Sigmoid colon (tissue), 3 donors: Measurements from ENCODE around the gene ASPG.

Experiments used
- CTCF ChIP-seq, 4 experiments: fragments of 450-650 bp in 3 of 4; fragments of 200-600 bp in 1 of 4; IDR thresholded peaks; one replicate each; pipeline ENCODE4 v1.5.1; 2016 to 2019; ENCODE audit warnings: antibody characterized with exemption in 4 of 4, mild to moderate bottlenecking in 3 of 4, moderate library complexity in 2 of 4
- POLR2A ChIP-seq, 2 donors: fragments of 450-650 bp; IDR thresholded peaks; one replicate each; pipeline ENCODE4 v1.6.1; 2016; ENCODE audit warnings: antibody characterized with exemption in 2 of 2, mild to moderate bottlenecking in 2 of 2, moderate library complexity in 2 of 2

- TF ChIP-seq CTCF (IDR thresholded peaks at IDR 0.05) (no peak), POLR2A (IDR thresholded peaks at IDR 0.05) (no peak)
These were observed 46.6 kb downstream of the ASPG start for GRCh38 chr14:104131968-104132732.
